Neural progenitor cell (in vitro differentiated cells): Measurements from ENCODE around the gene GRAMD4.

Source experiments
- EZH2 ChIP-seq: fragments of 200-600 bp; sonication (generic); IDR thresholded peaks from 2 replicates; pipeline ENCODE4 v1.6.1; 2017; ENCODE audit warnings: antibody characterized with exemption, mild to moderate bottlenecking, moderate library complexity
- TF ChIP-seq, protein P1 (sequence below): fragments of 200-600 bp; sonication (generic); IDR thresholded peaks from 2 replicates; pipeline ENCODE4 v1.5.1; 2017; ENCODE audit warnings: antibody characterized with exemption, mild to moderate bottlenecking

DNA sequence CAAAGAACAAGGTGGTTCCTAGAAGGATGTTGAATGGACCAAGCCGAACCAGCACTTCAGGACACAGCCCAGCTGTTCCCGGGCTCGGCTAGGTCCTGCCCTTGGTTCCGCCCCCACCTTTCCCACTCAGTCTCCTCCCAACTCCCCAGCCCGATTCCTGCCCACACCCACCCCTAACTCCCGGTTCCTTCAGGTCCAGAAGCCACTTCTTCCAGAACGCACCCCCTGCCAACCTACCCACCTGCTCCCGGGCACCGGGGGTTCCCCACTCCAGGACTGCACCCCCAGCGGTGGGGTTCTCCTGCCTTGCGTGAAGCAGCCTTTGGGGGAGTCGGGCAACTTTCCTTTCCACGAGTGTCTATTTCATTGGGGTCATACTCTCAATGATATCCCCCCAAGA lies 87.1 kb downstream of the GRAMD4 start:
- TF ChIP-seq, protein P1, sequence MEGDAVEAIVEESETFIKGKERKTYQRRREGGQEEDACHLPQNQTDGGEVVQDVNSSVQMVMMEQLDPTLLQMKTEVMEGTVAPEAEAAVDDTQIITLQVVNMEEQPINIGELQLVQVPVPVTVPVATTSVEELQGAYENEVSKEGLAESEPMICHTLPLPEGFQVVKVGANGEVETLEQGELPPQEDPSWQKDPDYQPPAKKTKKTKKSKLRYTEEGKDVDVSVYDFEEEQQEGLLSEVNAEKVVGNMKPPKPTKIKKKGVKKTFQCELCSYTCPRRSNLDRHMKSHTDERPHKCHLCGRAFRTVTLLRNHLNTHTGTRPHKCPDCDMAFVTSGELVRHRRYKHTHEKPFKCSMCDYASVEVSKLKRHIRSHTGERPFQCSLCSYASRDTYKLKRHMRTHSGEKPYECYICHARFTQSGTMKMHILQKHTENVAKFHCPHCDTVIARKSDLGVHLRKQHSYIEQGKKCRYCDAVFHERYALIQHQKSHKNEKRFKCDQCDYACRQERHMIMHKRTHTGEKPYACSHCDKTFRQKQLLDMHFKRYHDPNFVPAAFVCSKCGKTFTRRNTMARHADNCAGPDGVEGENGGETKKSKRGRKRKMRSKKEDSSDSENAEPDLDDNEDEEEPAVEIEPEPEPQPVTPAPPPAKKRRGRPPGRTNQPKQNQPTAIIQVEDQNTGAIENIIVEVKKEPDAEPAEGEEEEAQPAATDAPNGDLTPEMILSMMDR: no peak
- TF ChIP-seq EZH2: no peak
